Stimulated activated naive B cell treated with anti-CD40 and anti-IgM and Interleukin-4, amounts not matched to agents 10 μg/mL and 1 μg/mL and 100 μg/mL, for 72 hours (primary cell): ENCODE results near the gene GNL3.
"Not testable (repeated sequence)": the region's sequence is repeated elsewhere in the genome, so short reads cannot be mapped to it uniquely, and the experiment has no call there.

Source experiments
- ATAC-seq, 2 donors: fragments of 150-1000 bp; cut with Tn5 transposase; replicated peaks; 2 replicates each; pipeline ENCODE4 v1.10.0; 2021; ENCODE audit warnings: moderate library complexity in 1 of 2
- DNase-seq: peaks from one replicate; pipeline ENCODE4 v3.0.0; 2021
- H3K27ac Mint-ChIP-seq: one replicate; pipeline ENCODE4 v1.8.0; 2022; ENCODE audit warnings: mild to moderate bottlenecking, mixed read lengths
- H3K27me3 Mint-ChIP-seq, 2 donors: one replicate each; pipeline ENCODE4 v1.8.0; 2022; ENCODE audit warnings: mixed read lengths in 2 of 2
- H3K36me3 Mint-ChIP-seq, 2 donors: one replicate each; pipeline ENCODE4 v1.8.0; 2022; ENCODE audit warnings: mixed read lengths in 2 of 2, mild to moderate bottlenecking in 1 of 2
- H3K4me1 Mint-ChIP-seq, 2 donors: one replicate each; pipeline ENCODE4 v1.8.0; 2022; ENCODE audit warnings: mixed read lengths in 2 of 2, mild to moderate bottlenecking in 1 of 2
- H3K4me3 Mint-ChIP-seq, 2 donors: one replicate each; pipeline ENCODE4 v1.8.0; 2022; ENCODE audit warnings: mild to moderate bottlenecking in 2 of 2, mixed read lengths in 2 of 2, moderate library complexity in 1 of 2
- H3K9me3 Mint-ChIP-seq, 2 donors: one replicate each; pipeline ENCODE4 v1.8.0; 2022; ENCODE audit warnings: mixed read lengths in 2 of 2, mild to moderate bottlenecking in 1 of 2

Gene GNL3, protein sequence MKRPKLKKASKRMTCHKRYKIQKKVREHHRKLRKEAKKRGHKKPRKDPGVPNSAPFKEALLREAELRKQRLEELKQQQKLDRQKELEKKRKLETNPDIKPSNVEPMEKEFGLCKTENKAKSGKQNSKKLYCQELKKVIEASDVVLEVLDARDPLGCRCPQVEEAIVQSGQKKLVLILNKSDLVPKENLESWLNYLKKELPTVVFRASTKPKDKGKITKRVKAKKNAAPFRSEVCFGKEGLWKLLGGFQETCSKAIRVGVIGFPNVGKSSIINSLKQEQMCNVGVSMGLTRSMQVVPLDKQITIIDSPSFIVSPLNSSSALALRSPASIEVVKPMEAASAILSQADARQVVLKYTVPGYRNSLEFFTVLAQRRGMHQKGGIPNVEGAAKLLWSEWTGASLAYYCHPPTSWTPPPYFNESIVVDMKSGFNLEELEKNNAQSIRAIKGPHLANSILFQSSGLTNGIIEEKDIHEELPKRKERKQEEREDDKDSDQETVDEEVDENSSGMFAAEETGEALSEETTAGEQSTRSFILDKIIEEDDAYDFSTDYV

DNA sequence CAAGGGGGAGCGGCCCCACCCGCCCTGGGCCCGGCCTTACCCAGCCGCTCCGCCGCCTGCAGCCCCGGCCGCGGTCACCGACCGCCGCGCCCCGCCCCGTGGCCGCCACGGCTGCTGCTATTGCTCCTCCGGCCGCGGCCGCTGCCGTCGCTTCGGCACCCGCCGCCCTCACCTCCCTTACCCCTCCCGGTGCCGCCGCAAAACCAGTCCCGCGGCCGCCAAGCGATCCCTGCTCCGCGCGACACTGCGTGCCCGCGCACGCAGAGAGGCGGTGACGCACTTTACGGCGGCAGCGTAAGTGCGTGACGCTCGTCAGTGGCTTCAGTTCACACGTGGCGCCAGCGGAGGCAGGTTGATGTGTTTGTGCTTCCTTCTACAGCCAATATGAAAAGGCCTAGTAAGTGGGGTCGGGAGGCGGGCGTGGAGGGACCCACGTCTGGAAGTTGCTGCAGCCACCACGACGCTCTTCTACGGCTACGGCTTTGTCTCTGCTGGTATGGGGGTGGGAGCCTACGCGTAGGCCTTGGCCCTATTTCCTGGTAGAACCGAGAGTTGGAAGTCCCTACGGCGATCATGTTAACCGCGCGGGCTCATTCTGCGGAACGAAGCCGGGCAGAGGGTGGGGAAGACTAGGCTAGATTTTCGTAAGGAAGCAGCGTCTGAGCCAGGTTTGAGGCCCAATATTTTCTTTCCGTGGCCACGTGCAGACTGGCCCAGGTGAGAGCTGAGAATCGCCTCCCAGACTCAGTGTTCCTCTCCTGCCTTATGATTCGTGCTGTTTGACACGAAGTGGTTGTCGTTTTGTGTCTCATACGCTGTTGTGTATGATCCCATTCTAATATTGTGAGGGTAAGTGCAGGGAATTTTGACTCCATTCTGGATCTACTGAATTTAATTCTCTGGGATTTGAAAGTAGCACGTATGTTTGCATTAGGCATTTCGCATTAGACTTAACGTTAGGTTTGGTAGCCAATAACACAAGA, at the start of gene GNL3, which contains the start of gene PBRM1:
Gene GNL3 (plus strand): TSS at position 324 of the 983 bp plus-strand sequence. CDS start 61 bp downstream, at position 385.
Gene PBRM1 (minus strand): TSS at position 205 of the 983 bp plus-strand sequence.
- peaks cover 15 to 54% of the 10 kb centered on the region in 2 donors for H3K4me1 Mint-ChIP-seq
- H3K4me3 Mint-ChIP-seq, result peak within 1 kb of the TSS; percentile 85 to 98
- no peaks in the 10 kb centered on the region for H3K9me3 Mint-ChIP-seq
- no peaks in the 10 kb centered on the region for H3K27me3 Mint-ChIP-seq
- ATAC-seq (peak; percentile 76 to 81), DNase-seq (peak; percentile 93)
- H3K27ac Mint-ChIP-seq, result peak within 1 kb of the TSS; percentile 98
- H3K36me3 Mint-ChIP-seq, result peaks cover 12 to 41% of the 10 kb centered on the region in 2 donors

DNA sequence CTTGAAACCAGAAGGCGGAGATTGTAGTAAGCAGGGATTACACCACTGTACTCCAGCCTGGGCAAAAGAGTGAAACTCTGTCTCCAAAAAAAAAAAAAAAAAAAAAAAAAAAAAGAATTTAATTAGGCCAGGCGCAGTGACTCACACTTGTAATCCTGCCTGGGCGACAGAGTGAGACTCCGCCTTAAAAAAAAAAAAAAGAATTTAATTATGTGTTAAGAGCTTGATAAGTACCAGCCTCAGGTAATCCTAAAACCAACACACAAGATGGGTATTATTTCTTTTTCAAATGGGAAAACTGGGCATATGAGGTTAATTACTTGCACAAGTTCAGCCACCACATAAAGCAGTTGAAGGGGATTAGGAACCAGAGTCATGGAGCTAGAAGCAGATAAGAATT, 49.2 kb upstream of the GNL3 start:
- no peaks in the 10 kb centered on the region for H3K9me3 Mint-ChIP-seq
- no peak overlapping the region for H3K27ac Mint-ChIP-seq
- no peaks in the 10 kb centered on the region for H3K4me1 Mint-ChIP-seq
- H3K4me3 Mint-ChIP-seq, result no peak overlapping the region
- ATAC-seq (no peak), DNase-seq (no peak)
- no peaks in the 10 kb centered on the region for H3K27me3 Mint-ChIP-seq
- H3K36me3 Mint-ChIP-seq, result peaks cover 18 to 32% of the 10 kb centered on the region in 2 donors

DNA sequence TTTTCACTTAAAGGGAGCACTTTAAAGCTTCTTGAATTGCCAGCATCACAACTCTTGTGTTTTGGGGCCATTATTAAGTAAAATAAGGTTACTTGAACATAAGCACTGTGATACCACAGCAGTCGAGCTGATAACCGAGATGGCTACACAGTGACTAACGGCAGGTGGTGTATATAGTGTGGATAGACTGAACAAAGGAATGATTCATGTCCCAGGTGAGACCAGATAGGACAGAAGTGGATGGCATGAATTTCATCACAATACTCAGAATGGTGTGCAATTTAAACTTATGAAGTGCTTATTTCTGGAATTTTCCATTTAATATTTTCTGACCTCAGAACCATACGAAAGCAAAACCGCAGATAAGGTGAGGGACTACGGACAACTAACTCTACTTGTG, 40.3 kb upstream of the GNL3 start:
- H3K27me3 Mint-ChIP-seq, result no peaks in the 10 kb centered on the region
- no peaks in the 10 kb centered on the region for H3K9me3 Mint-ChIP-seq
- ATAC-seq (no peak), DNase-seq (no peak)
- no peak overlapping the region for H3K4me3 Mint-ChIP-seq
- H3K36me3 Mint-ChIP-seq, result peaks cover 31 to 40% of the 10 kb centered on the region in 2 donors
- no peak overlapping the region for H3K27ac Mint-ChIP-seq
- H3K4me1 Mint-ChIP-seq, result no peaks in the 10 kb centered on the region

DNA sequence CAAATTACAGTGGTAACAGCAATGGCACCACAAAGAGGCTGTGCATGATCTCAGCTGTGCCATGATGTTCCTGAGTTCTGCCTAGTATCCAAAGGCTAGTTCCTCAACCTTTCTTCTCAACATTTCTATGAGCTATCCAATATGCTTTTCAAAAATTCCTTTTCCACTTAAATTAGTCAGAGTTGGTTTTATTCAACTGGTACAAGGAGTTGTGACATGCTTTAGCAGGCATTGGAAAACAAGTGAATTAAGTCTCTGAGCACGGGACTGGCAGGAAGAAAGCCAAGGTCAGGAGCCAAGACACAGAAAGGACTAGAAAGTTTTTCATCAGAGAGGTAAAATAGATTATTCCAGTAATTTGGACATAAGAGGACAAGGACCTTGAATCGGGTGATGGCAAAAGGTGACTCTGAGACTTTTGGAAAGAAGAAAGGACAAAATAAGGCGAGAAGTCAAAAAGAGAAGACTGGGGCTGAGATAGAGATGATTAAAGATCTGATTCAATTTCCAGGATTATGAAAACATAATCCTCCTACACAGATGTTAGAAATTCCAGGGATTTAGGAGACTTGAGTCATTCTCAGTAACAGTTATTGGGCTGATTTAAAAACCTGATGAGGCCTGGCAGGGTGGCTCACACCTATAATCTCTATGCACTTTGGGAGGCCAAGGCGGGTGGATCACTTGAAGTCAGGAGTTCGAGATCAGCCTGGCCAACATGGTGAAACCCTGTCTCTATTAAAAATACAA, 36.2 kb upstream of the GNL3 start:
- H3K4me3 Mint-ChIP-seq, result no peak overlapping the region
- peaks cover 31 to 46% of the 10 kb centered on the region in 2 donors for H3K36me3 Mint-ChIP-seq
- DNase-seq, result no peak
- H3K4me1 Mint-ChIP-seq, result no peaks in the 10 kb centered on the region
- no peaks in the 10 kb centered on the region for H3K9me3 Mint-ChIP-seq
- H3K27me3 Mint-ChIP-seq, result no peaks in the 10 kb centered on the region
- no peak overlapping the region for H3K27ac Mint-ChIP-seq
- no peak for ATAC-seq

DNA sequence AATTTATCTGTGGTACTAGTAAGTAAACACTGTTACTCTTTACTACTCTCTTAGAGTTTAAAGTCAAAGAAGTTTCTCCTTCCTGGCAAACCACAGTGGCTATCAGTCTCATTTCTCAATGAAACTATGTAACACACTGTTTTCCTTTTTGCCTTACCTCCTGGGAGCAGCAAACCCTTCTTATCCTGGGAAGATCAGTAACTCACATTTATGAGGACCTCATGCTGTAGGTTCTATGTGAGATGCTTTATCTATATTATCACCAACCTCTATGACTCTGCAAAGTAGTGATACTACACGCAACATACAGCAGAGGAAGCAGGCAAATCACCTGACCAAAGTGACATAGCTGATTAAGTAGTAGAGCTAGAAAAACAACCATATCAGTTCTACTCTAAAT, 35.4 kb upstream of the GNL3 start:
- no peaks in the 10 kb centered on the region for H3K9me3 Mint-ChIP-seq
- DNase-seq (no peak), ATAC-seq (no peak)
- H3K36me3 Mint-ChIP-seq, result peaks cover 24 to 39% of the 10 kb centered on the region in 2 donors
- H3K27ac Mint-ChIP-seq, result no peak overlapping the region
- no peak overlapping the region for H3K4me3 Mint-ChIP-seq
- H3K4me1 Mint-ChIP-seq, result no peaks in the 10 kb centered on the region
- no peaks in the 10 kb centered on the region for H3K27me3 Mint-ChIP-seq

DNA sequence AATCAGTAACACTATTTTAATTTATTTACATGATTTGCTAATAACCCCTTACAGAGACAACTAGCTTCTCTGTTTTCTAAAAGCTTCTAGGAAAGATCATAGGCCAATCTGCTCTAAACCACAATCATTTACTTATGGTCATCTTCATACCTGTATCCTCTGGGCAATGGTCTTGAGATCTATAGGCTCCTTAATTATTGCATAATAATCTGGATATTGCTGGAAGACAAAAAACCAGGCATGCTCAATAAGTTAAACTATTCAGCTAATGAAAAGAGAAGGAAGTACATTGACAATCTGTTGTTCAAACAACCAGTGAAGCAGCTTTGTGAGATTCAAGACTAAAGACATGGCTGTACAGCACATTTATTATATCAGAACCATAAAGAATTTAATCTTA, 34.2 kb upstream of the GNL3 start:
- Mint-ChIP-seq H3K4me3 (no peak overlapping the region), H3K4me1 (no peaks in the 10 kb centered on the region), H3K27me3 (no peaks in the 10 kb centered on the region), H3K36me3 (peaks cover 26 to 46% of the 10 kb centered on the region in 2 donors), H3K27ac (no peak overlapping the region), H3K9me3 (no peaks in the 10 kb centered on the region)
- ATAC-seq (no peak), DNase-seq (no peak)

DNA sequence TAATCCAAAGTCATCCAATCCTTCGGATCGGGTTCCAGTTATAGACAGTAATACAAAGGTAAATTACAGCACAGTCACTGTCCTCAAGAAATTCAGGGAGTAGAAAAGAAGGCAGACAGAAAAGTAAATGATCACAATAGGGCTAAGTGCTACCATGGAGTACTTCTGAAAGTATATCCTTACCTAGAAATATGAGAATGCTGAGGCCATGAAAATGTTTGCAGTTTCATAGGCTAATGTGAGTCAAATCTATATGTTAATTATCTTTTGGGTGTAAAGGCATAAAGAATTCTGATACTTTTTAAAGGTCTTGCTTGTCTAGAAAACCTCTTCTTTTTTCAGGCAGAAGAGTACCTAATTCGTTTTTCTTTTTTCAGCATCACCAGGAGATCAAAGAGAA, 29.9 kb upstream of the GNL3 start:
- no peak for DNase-seq
- no peak overlapping the region for H3K4me3 Mint-ChIP-seq
- ATAC-seq, result no peak
- no peak overlapping the region for H3K27ac Mint-ChIP-seq
- H3K9me3 Mint-ChIP-seq, result no peaks in the 10 kb centered on the region
- H3K36me3 Mint-ChIP-seq, result peaks cover 21 to 24% of the 10 kb centered on the region in 2 donors
- no peaks in the 10 kb centered on the region for H3K27me3 Mint-ChIP-seq
- H3K4me1 Mint-ChIP-seq, result no peaks in the 10 kb centered on the region

DNA sequence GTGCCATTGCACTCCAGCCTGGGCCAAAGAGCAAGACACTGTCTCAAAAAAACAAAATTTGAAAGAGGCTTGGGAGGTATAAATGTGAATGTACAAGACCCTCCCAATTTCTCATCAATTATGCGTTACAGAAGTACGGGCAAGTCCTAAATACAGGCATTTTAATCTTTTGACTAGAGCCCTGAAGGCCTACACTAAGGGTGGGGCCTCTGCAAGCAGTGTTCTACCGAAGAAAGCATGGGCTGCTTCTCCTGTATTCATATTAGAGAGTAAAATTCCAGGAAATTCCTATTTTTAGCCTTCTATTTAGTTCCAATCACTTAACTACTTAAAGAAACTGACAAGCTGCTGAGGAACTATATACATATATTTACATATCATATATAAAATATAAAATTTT, 25.8 kb upstream of the GNL3 start:
- Mint-ChIP-seq H3K4me1 (no peaks in the 10 kb centered on the region), H3K27me3 (no peaks in the 10 kb centered on the region), H3K9me3 (no peaks in the 10 kb centered on the region), H3K4me3 (no peak overlapping the region), H3K36me3 (peaks cover 34 to 37% of the 10 kb centered on the region in 2 donors), H3K27ac (no peak overlapping the region)
- no peak for DNase-seq
- no peak for ATAC-seq

DNA sequence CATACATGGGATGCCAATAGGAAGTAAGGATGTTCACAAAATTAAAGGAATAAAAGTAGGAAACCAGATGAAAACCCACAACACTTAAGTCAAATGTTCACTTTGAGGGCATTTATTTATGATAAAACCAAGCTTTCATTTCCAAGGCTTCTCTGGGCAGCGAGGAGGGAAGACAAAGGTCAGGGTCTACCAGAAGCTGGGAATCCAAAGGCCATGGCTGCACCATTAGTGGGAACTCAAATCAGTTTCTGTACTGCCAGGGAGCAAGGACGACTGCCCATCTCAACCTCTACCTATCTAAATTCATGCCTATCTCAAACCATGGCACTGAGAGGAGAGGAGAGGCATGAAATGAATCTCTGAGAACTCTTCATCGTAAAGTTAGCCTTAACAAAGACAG, 22.7 kb upstream of the GNL3 start:
- Mint-ChIP-seq H3K27me3 (no peaks in the 10 kb centered on the region), H3K4me3 (no peak overlapping the region), H3K4me1 (no peaks in the 10 kb centered on the region), H3K36me3 (peaks cover 30 to 41% of the 10 kb centered on the region in 2 donors), H3K27ac (no peak overlapping the region), H3K9me3 (no peaks in the 10 kb centered on the region)
- DNase-seq (no peak), ATAC-seq (no peak)

DNA sequence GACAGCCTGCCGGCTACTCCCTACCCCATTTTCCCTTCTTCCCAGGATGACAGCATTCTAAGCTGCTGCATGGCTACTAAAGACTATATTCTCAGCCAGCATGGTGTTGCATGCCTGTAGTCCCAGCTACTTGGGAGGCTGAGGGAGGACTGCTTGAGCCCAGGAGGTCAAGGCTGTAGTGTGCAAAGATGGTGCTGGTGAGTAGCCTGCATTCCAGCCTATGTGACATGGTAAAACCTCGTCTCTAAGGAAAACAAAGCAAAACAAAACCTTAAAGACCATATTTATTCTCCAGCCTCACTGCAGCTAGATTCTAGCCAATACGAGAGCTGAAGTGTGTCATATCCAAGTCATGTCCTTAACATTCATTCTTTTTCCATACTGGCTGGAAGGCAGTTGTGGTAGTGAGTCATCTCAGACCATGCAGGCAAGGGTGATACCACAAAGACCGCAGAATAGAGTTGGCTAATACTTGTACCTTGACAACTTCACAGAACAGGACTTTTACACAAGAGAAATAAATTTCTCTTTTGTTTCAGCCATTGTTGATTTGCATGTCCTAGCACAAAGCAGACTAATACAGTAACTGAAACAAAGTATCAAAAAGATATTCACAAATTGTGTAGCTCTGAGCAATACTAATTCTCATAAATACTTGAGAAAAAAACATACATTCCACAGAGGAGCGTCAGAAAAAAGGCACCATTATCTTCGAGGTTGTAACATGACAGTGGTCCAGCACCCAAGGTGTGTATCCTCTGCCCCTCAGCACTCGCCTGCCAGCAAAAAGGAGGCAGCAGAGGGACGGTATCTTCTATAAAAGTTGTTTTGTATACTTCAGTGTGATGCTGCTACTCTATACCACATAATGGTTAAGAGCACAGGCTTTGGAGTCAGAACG, 15.0 kb upstream of the GNL3 start:
- no peaks in the 10 kb centered on the region for H3K9me3 Mint-ChIP-seq
- no peak overlapping the region for H3K4me3 Mint-ChIP-seq
- peaks cover 25 to 45% of the 10 kb centered on the region in 2 donors for H3K36me3 Mint-ChIP-seq
- ATAC-seq (peak; percentile 49 to 74), DNase-seq (no peak)
- no peaks in the 10 kb centered on the region for H3K27me3 Mint-ChIP-seq
- H3K4me1 Mint-ChIP-seq, result peaks cover 9 to 11% of the 10 kb centered on the region in 2 donors
- peak overlapping the region; percentile 69 for H3K27ac Mint-ChIP-seq

DNA sequence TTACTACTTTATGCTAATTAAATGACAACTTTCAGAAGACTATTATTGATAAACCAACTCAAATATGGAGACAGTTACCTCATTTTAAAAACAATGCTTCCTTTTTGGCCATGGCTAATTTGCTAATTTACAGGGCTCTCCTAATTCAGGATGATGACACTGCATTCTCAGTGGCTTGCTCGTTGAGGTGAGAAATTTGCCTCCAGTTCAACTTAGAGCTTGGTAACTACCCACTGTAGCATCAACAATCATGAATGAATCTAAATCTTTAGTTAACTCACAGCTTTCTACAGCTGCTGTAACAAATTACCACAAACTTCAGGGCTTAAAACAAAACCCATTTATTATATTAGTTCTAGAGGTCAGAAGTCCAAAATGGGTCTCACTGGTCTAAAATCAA, 14.2 kb upstream of the GNL3 start:
- no peak for ATAC-seq
- Mint-ChIP-seq H3K9me3 (no peaks in the 10 kb centered on the region), H3K4me1 (peaks cover 9 to 11% of the 10 kb centered on the region in 2 donors), H3K27me3 (no peaks in the 10 kb centered on the region), H3K36me3 (peaks cover 29 to 45% of the 10 kb centered on the region in 2 donors), H3K27ac (no peak overlapping the region), H3K4me3 (no peak overlapping the region)
- no peak for DNase-seq

DNA sequence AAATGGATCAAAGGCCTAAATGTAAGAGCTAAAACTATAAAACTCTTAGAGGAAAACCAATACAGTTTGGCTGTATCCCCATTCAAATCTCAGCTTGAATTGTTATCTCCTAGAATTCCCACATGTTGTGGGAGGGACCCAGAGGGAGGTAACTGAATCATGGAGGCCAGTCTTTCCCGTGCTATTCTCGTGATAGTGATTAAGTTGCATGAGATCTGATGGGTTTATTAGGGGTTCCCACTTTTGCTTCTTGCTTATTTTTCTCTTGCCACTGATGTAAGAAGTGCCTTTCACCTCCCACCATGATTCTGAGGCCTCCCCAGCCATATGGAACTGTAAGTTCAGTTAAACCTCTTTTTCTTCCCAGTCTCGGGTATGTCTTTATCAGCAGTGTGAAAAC, 9.6 kb upstream of the GNL3 start:
- Mint-ChIP-seq H3K36me3 (peaks cover 51 to 52% of the 10 kb centered on the region in 2 donors), H3K4me1 (peaks cover 5 to 22% of the 10 kb centered on the region in 2 donors), H3K27ac (peak overlapping the region; percentile 4)
- not testable (repeated sequence) for DNase-seq, H3K4me3 Mint-ChIP-seq, H3K9me3 Mint-ChIP-seq, ATAC-seq, H3K27me3 Mint-ChIP-seq
